ENCODE measurements around the gene TUBB6. TPM values are rescaled to one million over a fixed set of nuclear protein-coding genes. Genes with fewer than 3 reads are reported as not detected.

TUBB6 gene
- total RNA-seq, 1 experiment from 2014 or later, result 240 TPM

DNA sequence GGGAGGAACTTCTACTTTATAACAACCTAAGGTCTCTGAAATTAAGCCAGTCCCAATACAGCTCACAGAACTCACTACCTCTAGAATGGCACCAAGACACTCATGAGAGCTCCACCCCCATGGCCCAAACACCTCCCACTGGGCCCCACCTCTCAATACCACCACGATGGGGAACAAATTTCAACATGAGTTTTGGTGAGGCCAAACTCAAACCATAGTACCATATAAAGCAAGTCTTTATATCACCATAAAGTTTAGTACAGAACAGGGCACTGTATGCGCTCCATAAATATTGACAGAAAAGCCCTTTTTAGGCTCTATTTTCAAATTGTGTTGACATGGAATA is 65.7 kb downstream of the TUBB6 start:
- Mint-ChIP-seq H3K4me3 (no peak overlapping the region), H3K36me3 (peaks cover 17% of the 10 kb centered on the region), H3K9me3 (no peaks in the 10 kb centered on the region), H3K4me1 (peaks cover 39% of the 10 kb centered on the region), H3K27ac (peak overlapping the region; percentile 13; the same call in 1 of the 2 replicates), H3K27me3 (ENCODE audit: low read depth) (no peaks in the 10 kb centered on the region)
- POLR2A ChIA-PET, result no interaction called here
- CTCF ChIA-PET, result interaction anchor here (0.6 to 2.1 kb wide), 3 partner anchors 45 to 91 kb away, joined by 3 to 9 read pairs (median 3); no protein-coding TSS in a partner anchor
- ATAC-seq, result no peak
- TF ChIP-seq, protein P1, sequence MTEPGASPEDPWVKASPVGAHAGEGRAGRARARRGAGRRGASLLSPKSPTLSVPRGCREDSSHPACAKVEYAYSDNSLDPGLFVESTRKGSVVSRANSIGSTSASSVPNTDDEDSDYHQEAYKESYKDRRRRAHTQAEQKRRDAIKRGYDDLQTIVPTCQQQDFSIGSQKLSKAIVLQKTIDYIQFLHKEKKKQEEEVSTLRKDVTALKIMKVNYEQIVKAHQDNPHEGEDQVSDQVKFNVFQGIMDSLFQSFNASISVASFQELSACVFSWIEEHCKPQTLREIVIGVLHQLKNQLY (CRISPR knock-in tag; IDR thresholded peaks at IDR 0.05), result no peak
- no peak for TF ChIP-seq EMX1 (CRISPR knock-in tag; IDR thresholded peaks at IDR 0.05)
- no peak for TF ChIP-seq CREB1 (CRISPR knock-in tag; IDR thresholded peaks at IDR 0.05)
- TF ChIP-seq ZBTB21 (CRISPR knock-in tag; IDR thresholded peaks at IDR 0.05; ENCODE audit: borderline replicate concordance), result no peak
- TF ChIP-seq, protein P2, sequence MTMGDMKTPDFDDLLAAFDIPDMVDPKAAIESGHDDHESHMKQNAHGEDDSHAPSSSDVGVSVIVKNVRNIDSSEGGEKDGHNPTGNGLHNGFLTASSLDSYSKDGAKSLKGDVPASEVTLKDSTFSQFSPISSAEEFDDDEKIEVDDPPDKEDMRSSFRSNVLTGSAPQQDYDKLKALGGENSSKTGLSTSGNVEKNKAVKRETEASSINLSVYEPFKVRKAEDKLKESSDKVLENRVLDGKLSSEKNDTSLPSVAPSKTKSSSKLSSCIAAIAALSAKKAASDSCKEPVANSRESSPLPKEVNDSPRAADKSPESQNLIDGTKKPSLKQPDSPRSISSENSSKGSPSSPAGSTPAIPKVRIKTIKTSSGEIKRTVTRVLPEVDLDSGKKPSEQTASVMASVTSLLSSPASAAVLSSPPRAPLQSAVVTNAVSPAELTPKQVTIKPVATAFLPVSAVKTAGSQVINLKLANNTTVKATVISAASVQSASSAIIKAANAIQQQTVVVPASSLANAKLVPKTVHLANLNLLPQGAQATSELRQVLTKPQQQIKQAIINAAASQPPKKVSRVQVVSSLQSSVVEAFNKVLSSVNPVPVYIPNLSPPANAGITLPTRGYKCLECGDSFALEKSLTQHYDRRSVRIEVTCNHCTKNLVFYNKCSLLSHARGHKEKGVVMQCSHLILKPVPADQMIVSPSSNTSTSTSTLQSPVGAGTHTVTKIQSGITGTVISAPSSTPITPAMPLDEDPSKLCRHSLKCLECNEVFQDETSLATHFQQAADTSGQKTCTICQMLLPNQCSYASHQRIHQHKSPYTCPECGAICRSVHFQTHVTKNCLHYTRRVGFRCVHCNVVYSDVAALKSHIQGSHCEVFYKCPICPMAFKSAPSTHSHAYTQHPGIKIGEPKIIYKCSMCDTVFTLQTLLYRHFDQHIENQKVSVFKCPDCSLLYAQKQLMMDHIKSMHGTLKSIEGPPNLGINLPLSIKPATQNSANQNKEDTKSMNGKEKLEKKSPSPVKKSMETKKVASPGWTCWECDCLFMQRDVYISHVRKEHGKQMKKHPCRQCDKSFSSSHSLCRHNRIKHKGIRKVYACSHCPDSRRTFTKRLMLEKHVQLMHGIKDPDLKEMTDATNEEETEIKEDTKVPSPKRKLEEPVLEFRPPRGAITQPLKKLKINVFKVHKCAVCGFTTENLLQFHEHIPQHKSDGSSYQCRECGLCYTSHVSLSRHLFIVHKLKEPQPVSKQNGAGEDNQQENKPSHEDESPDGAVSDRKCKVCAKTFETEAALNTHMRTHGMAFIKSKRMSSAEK (CRISPR knock-in tag; IDR thresholded peaks at IDR 0.05; ENCODE audit: borderline replicate concordance), result no peak
- TF ChIP-seq ZNF317 (CRISPR knock-in tag; IDR thresholded peaks at IDR 0.05; ENCODE audit: borderline replicate concordance, low read depth), result no peak
- TF ChIP-seq, protein P3, sequence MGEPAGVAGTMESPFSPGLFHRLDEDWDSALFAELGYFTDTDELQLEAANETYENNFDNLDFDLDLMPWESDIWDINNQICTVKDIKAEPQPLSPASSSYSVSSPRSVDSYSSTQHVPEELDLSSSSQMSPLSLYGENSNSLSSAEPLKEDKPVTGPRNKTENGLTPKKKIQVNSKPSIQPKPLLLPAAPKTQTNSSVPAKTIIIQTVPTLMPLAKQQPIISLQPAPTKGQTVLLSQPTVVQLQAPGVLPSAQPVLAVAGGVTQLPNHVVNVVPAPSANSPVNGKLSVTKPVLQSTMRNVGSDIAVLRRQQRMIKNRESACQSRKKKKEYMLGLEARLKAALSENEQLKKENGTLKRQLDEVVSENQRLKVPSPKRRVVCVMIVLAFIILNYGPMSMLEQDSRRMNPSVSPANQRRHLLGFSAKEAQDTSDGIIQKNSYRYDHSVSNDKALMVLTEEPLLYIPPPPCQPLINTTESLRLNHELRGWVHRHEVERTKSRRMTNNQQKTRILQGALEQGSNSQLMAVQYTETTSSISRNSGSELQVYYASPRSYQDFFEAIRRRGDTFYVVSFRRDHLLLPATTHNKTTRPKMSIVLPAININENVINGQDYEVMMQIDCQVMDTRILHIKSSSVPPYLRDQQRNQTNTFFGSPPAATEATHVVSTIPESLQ (CRISPR knock-in tag; IDR thresholded peaks at IDR 0.05), result no peak
- TF ChIP-seq, protein P4, sequence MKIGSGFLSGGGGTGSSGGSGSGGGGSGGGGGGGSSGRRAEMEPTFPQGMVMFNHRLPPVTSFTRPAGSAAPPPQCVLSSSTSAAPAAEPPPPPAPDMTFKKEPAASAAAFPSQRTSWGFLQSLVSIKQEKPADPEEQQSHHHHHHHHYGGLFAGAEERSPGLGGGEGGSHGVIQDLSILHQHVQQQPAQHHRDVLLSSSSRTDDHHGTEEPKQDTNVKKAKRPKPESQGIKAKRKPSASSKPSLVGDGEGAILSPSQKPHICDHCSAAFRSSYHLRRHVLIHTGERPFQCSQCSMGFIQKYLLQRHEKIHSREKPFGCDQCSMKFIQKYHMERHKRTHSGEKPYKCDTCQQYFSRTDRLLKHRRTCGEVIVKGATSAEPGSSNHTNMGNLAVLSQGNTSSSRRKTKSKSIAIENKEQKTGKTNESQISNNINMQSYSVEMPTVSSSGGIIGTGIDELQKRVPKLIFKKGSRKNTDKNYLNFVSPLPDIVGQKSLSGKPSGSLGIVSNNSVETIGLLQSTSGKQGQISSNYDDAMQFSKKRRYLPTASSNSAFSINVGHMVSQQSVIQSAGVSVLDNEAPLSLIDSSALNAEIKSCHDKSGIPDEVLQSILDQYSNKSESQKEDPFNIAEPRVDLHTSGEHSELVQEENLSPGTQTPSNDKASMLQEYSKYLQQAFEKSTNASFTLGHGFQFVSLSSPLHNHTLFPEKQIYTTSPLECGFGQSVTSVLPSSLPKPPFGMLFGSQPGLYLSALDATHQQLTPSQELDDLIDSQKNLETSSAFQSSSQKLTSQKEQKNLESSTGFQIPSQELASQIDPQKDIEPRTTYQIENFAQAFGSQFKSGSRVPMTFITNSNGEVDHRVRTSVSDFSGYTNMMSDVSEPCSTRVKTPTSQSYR (CRISPR knock-in tag; IDR thresholded peaks at IDR 0.05), result no peak
- TF ChIP-seq ZNF671 (CRISPR knock-in tag; IDR thresholded peaks at IDR 0.05), result no peak
- TF ChIP-seq GRHL2 (CRISPR knock-in tag; IDR thresholded peaks at IDR 0.05; ENCODE audit: insufficient replicate concordance, severe bottlenecking), result no peak
- no peak for DNase-seq (ENCODE audit: low spot score)

DNA sequence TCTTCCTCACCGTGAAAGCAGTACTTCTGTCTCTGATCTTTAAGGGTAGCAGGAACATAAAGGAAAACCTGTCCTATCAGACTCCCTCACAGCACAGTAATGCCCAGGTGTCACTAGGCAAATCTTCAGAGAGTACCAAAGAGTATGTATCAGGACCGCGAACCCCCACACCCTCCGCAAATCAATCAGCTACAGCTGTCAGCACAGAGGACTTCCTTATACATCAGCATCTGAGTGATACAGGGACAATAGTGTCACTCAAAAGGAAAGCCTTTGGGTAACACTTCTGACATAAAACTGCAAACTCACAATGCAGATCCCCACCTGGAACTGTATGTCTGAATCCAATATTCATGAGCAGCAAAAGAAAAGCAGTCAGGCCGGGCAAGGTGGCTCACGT is 66.4 kb downstream of the TUBB6 start:
- POLR2A ChIA-PET, result no interaction called here
- peaks cover 41% of the 10 kb centered on the region for H3K4me1 Mint-ChIP-seq
- CTCF ChIA-PET, result no interaction called here
- peak overlapping the region; percentile 37; the same call in 1 of the 2 replicates for H3K27ac Mint-ChIP-seq
- no peak for ATAC-seq
- DNase-seq (ENCODE audit: low spot score), result no peak
- no peaks in the 10 kb centered on the region for H3K27me3 Mint-ChIP-seq (ENCODE audit: low read depth)
- H3K4me3 Mint-ChIP-seq, result peak overlapping the region; percentile 87
- TF ChIP-seq PRRX2 (CRISPR knock-in tag; IDR thresholded peaks at IDR 0.05) (no peak), SMAD3 (CRISPR knock-in tag; IDR thresholded peaks at IDR 0.05; ENCODE audit: borderline replicate concordance) (no peak), ZNF423 (CRISPR knock-in tag; IDR thresholded peaks at IDR 0.05) (no peak)
- TF ChIP-seq, protein P5, sequence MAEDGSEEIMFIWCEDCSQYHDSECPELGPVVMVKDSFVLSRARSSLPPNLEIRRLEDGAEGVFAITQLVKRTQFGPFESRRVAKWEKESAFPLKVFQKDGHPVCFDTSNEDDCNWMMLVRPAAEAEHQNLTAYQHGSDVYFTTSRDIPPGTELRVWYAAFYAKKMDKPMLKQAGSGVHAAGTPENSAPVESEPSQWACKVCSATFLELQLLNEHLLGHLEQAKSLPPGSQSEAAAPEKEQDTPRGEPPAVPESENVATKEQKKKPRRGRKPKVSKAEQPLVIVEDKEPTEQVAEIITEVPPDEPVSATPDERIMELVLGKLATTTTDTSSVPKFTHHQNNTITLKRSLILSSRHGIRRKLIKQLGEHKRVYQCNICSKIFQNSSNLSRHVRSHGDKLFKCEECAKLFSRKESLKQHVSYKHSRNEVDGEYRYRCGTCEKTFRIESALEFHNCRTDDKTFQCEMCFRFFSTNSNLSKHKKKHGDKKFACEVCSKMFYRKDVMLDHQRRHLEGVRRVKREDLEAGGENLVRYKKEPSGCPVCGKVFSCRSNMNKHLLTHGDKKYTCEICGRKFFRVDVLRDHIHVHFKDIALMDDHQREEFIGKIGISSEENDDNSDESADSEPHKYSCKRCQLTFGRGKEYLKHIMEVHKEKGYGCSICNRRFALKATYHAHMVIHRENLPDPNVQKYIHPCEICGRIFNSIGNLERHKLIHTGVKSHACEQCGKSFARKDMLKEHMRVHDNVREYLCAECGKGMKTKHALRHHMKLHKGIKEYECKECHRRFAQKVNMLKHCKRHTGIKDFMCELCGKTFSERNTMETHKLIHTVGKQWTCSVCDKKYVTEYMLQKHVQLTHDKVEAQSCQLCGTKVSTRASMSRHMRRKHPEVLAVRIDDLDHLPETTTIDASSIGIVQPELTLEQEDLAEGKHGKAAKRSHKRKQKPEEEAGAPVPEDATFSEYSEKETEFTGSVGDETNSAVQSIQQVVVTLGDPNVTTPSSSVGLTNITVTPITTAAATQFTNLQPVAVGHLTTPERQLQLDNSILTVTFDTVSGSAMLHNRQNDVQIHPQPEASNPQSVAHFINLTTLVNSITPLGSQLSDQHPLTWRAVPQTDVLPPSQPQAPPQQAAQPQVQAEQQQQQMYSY (CRISPR knock-in tag; IDR thresholded peaks at IDR 0.05), result no peak
- no peaks in the 10 kb centered on the region for H3K9me3 Mint-ChIP-seq
- peaks cover 14% of the 10 kb centered on the region for H3K36me3 Mint-ChIP-seq

Measured in WTC11 (cell line).